Measurements from ENCODE around the gene SLC15A4.

- TF ChIP-seq, protein P1, sequence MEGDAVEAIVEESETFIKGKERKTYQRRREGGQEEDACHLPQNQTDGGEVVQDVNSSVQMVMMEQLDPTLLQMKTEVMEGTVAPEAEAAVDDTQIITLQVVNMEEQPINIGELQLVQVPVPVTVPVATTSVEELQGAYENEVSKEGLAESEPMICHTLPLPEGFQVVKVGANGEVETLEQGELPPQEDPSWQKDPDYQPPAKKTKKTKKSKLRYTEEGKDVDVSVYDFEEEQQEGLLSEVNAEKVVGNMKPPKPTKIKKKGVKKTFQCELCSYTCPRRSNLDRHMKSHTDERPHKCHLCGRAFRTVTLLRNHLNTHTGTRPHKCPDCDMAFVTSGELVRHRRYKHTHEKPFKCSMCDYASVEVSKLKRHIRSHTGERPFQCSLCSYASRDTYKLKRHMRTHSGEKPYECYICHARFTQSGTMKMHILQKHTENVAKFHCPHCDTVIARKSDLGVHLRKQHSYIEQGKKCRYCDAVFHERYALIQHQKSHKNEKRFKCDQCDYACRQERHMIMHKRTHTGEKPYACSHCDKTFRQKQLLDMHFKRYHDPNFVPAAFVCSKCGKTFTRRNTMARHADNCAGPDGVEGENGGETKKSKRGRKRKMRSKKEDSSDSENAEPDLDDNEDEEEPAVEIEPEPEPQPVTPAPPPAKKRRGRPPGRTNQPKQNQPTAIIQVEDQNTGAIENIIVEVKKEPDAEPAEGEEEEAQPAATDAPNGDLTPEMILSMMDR (IDR thresholded peaks at IDR 0.05; ENCODE audit: insufficient read depth, low read length, poor library complexity, severe bottlenecking): no peak
- no peak for TF ChIP-seq EZH2phosphoT487 (conservative IDR thresholded peaks at IDR 0.05; ENCODE audit: low read length)
Measured at GRCh38 chr12:128771681-128772080, 52.1 kb downstream of the SLC15A4 start.
